Myocyte (in vitro differentiated cells): ENCODE measurements around the gene RSF1. TPM values are rescaled to one million over a fixed set of nuclear protein-coding genes. Genes with fewer than 3 reads are reported as not detected.

ENCODE experiments used
- DNase-seq: peaks from one replicate; pipeline ENCODE4 v3.0.0-alpha.2; 2012; ENCODE audit warnings: low read depth
- total RNA-seq: library from RNA; depleted of rRNA; stranded (reverse); fragments of >200 nt; gene quantifications from 2 replicates; pipeline ENCODE4 v1.2.3, GENCODE V29; 2014

Gene RSF1
- total RNA-seq, 1 donor from 2014 or later, result 23.8 TPM

DNA sequence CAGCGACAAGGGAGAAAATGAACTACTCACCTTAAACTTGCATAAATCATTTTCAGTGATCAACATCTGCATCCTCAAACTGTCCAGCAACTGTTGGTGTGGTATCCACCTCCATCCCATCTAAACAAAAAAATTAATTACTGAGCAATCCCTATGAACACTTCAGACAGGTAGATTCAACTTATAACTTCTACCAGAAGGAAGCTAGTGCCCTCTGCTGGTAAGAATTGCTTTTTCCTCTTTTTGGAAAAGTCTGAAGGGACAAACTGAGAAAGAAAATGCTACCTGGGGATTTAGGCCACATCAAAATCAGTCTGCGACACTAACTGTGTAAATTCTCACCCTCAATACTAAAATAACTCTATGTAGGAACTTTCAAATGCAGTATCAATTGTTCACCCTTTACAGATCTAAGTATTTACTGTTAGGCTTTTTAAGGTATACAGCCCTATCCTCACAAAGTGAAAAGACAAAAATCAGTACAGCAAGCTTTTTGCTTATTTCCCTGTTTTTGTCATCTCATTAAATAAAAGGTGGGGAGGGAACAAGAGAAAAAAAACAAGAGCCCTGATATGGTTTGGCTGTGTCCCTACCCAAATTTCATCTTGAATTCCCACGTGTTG, 200.8 kb downstream of the RSF1 start:
- DNase-seq, result peak; percentile 57

DNA sequence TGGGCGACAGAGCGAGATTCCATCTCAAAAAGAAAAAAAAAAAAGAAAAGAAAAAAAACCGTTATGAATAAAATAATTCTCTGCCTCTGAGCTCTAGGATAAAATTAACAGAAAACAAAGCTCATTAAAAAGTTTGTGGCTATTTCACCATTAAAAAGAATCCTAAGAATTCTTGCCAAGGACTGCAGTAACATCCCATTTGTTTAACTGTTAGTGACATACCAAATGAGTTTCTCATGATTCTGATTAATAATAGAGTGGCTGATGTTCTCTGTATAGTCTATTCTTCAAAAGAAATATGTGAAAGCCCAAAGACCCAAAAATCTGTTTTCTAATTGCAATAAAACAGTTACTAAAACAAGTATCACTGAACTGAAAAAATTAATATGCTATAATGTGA, 202.6 kb downstream of the RSF1 start:
- peak; percentile 8 for DNase-seq

DNA sequence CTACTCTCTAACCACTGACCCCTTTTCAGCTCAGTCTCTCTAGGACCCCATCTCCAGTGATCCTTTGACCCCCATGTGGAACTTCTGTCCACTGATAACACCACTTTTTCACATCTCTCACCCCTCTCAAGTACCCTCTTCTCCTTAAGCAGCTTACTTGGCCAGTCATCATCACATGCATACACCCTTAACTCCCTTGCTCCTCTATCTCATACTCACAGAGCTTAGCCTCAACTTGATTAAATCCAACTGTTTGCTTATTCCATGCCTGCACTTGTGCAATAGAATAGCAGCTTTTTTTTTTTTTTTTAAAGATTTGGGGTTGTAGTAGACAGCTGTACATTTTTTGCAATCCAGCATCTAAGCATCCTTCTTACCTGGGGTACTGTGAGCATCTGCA, 208.6 kb downstream of the RSF1 start:
- DNase-seq, result no peak

Other genes starting within 250 kb of the RSF1 start
- 2.9 and 3.7 TPM in 2 replicates for gene AQP11, start 230.8 kb downstream of the RSF1 start, total RNA-seq
- gene CLNS1A, start 182.9 kb downstream of the RSF1 start, total RNA-seq, result 123 and 126 TPM in 2 replicates
- 20.3 and 26.3 TPM in 2 replicates for gene AAMDC, start 422 bp upstream of the RSF1 start, total RNA-seq
- 22.1 and 24.7 TPM in 2 replicates for gene INTS4, start 173.9 kb upstream of the RSF1 start, total RNA-seq
- 0.35 and 1.2 TPM in 2 replicates for gene KCTD14, start 202.6 kb upstream of the RSF1 start, total RNA-seq
- gene THRSP, start 243.1 kb upstream of the RSF1 start, total RNA-seq, result 3.5 and 4.1 TPM in 2 replicates